K562 (cell line): ENCODE data around the gene ADRB2. TPM values are rescaled to one million over a fixed set of nuclear protein-coding genes. Genes with fewer than 3 reads are reported as not detected.

Experiments
- CGGBP1 ChIP-seq: fragments of 250-450 bp; sonication (Bioruptor Pico); IDR thresholded peaks from 2 replicates; pipeline ENCODE4 v1.9.0; 2021; ENCODE audit warnings: mild to moderate bottlenecking
- HDAC1 ChIP-seq, 2 experiments: fragments of 450-650 bp; IDR thresholded peaks; 2 replicates each; pipeline ENCODE4 v1.6.1; 2016 to 2017; ENCODE audit warnings: inconsistent platforms in 1 of 2, mild to moderate bottlenecking in 1 of 2, moderate library complexity in 1 of 2
- NFE2 ChIP-seq: IDR thresholded peaks from 2 replicates; pipeline ENCODE4 v1.6.1; 2014; ENCODE audit warnings: antibody characterized with exemption, low read depth
- POLR2H ChIP-seq: IDR thresholded peaks from 2 replicates; pipeline ENCODE4 v1.6.1; 2016; ENCODE audit warnings: missing genetic modification characterization, low read depth, mild to moderate bottlenecking, control low read depth, missing compliant biosample characterization, moderate library complexity
- SNRNP70 ChIP-seq: fragments of 200-400 bp; formaldehyde crosslinking; optimal IDR thresholded peaks from 2 replicates; pipeline ENCODE3; 2017; ENCODE audit warnings: low read depth, low read length
- STAT5A ChIP-seq: IDR thresholded peaks from 2 replicates; pipeline ENCODE4 v1.6.1; 2012; ENCODE audit warnings: low read length, inconsistent platforms, borderline replicate concordance
- ZNF407 ChIP-seq: fragments of 450-650 bp; IDR thresholded peaks from 2 replicates; pipeline ENCODE4 v1.6.1; 2016; ENCODE audit warnings: low read depth
- polyA plus RNA-seq, 8 experiments: library from polyadenylated mRNA; depleted of rRNA in 4 of 8; stranded (reverse) in 5 of 8; unstranded in 3 of 8; fragments of >200 nt; fragmentation: Nextera tagmentation in 2 of 8; fragmentation: Illumina TruSeq in 1 of 8; extraction: Ambion mirVana in 2 of 8; extraction: Trizol in 1 of 8; gene quantifications; 2 replicates each; pipeline versions ENCODE4 v1.2.1 to v1.2.3, GENCODE V29; 2011 to 2014; ENCODE audit warnings: inconsistent platforms in 1 of 8, missing spikeins in 1 of 8
- total RNA-seq, 7 experiments: library from RNA; depleted of rRNA in 6 of 7; stranded (reverse); fragments of >200 nt in 6 of 7; fragmentation: Illumina TruSeq in 2 of 7; extraction: Trizol in 2 of 7; gene quantifications; 2 replicates each; pipeline versions ENCODE4 v1.2.1 to v1.2.3, GENCODE V29; 2011 to 2021; ENCODE audit warnings: low replicate concordance in 1 of 7

ADRB2 gene
- total and polyA plus RNA-seq, 9 of the 15 experiments (the other 6 are each of a cell fraction or from before 2014, with no cell fraction given) = 0.01 to 0.18 (median 0.04) TPM; not detected in 2

- no peak for TF ChIP-seq ZNF407
- no peak for TF ChIP-seq CGGBP1 (CRISPR knock-in tag)
- TF ChIP-seq HDAC1 (IDR thresholded peaks at IDR 0.05) = no peak
- TF ChIP-seq POLR2H (tag) = no peak
- TF ChIP-seq STAT5A = no peak
- TF ChIP-seq NFE2 = no peak
- no peak for TF ChIP-seq SNRNP70
- TF ChIP-seq, all 486 proteins: peak for 0
These were observed 29.5 kb upstream of the ADRB2 start (continued) for GRCh38 chr5:148796936-148797335.
